Measurements from ENCODE around the gene TAF10. TPM values are rescaled to one million over a fixed set of nuclear protein-coding genes. Genes with fewer than 3 reads are reported as not detected.

The TAF10 gene
- total and polyA plus RNA-seq, 4 donors = 10.5 to 58.1 (median 31.5) TPM

DNA sequence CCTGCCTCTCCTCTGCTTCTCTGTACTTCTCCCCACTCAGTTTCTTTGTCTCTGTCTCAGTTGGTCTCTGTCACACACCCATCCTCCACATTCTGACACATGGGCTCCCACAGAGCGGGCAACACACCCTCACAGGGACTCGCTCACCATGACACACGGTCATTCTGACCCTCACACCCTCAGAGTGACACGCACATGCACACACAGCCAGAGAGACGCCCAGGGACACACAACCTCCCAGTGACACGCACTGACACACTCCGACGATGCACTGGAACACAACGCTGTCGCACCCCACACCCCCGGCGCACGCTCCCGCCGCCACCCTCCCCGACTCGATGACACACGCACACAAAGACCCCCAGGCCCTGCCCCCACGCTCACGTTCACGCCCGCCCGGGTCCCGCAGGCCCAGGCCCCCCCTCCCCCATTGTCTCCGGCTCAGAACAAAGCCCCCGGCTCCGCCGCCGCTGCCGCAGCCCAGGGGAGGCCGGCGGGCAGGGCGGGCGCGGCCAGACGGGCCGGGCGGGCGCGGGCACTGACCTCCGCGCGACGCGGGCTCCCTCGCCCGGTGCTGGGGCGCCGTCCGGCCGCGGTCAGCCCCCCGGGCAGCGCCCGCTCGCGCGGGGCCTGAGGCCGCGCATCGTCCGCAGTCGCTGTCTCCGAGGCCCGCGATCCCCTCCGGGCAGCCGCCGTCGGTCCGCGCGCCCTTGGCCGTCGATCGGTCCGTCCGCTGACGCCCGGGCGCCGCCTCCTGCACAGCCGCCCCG, 43.2 kb upstream of the TAF10 start:
- no peak for DNase-seq (ENCODE audit: low spot score)
- no peaks in the 10 kb centered on the region for H3K27me3 ChIP-seq (ENCODE audit: control insufficient read depth in 4 of 4, insufficient read depth in 4 of 4, low read length in 3 of 4)
- no peak overlapping the region for H3K9ac ChIP-seq (ENCODE audit: low read depth in 1 of 2, low read length in 2 of 2)
- TF ChIP-seq, protein P1, sequence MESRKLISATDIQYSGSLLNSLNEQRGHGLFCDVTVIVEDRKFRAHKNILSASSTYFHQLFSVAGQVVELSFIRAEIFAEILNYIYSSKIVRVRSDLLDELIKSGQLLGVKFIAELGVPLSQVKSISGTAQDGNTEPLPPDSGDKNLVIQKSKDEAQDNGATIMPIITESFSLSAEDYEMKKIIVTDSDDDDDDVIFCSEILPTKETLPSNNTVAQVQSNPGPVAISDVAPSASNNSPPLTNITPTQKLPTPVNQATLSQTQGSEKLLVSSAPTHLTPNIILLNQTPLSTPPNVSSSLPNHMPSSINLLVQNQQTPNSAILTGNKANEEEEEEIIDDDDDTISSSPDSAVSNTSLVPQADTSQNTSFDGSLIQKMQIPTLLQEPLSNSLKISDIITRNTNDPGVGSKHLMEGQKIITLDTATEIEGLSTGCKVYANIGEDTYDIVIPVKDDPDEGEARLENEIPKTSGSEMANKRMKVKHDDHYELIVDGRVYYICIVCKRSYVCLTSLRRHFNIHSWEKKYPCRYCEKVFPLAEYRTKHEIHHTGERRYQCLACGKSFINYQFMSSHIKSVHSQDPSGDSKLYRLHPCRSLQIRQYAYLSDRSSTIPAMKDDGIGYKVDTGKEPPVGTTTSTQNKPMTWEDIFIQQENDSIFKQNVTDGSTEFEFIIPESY (IDR thresholded peaks at IDR 0.05) = no peak
- no peak for TF ChIP-seq RXRA (IDR thresholded peaks at IDR 0.05)
- TF ChIP-seq, protein P2, sequence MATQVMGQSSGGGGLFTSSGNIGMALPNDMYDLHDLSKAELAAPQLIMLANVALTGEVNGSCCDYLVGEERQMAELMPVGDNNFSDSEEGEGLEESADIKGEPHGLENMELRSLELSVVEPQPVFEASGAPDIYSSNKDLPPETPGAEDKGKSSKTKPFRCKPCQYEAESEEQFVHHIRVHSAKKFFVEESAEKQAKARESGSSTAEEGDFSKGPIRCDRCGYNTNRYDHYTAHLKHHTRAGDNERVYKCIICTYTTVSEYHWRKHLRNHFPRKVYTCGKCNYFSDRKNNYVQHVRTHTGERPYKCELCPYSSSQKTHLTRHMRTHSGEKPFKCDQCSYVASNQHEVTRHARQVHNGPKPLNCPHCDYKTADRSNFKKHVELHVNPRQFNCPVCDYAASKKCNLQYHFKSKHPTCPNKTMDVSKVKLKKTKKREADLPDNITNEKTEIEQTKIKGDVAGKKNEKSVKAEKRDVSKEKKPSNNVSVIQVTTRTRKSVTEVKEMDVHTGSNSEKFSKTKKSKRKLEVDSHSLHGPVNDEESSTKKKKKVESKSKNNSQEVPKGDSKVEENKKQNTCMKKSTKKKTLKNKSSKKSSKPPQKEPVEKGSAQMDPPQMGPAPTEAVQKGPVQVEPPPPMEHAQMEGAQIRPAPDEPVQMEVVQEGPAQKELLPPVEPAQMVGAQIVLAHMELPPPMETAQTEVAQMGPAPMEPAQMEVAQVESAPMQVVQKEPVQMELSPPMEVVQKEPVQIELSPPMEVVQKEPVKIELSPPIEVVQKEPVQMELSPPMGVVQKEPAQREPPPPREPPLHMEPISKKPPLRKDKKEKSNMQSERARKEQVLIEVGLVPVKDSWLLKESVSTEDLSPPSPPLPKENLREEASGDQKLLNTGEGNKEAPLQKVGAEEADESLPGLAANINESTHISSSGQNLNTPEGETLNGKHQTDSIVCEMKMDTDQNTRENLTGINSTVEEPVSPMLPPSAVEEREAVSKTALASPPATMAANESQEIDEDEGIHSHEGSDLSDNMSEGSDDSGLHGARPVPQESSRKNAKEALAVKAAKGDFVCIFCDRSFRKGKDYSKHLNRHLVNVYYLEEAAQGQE (IDR thresholded peaks at IDR 0.05) = no peak
- TF ChIP-seq RAD21 (IDR thresholded peaks at IDR 0.05) = no peak
- TF ChIP-seq, protein P3, sequence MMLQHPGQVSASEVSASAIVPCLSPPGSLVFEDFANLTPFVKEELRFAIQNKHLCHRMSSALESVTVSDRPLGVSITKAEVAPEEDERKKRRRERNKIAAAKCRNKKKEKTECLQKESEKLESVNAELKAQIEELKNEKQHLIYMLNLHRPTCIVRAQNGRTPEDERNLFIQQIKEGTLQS (IDR thresholded peaks at IDR 0.05) = no peak
- no peak for TF ChIP-seq NR2F2 (IDR thresholded peaks at IDR 0.05)
- TF ChIP-seq HNF4A (conservative IDR thresholded peaks at IDR 0.05) = no peak
- no peak for TF ChIP-seq FOXA2 (IDR thresholded peaks at IDR 0.05)
- TF ChIP-seq JUND (IDR thresholded peaks at IDR 0.05) = no peak
- TF ChIP-seq GABPA (IDR thresholded peaks at IDR 0.05 in 1 of 2, conservative IDR thresholded peaks at IDR 0.05 in 1 of 2) = no peak
- TF ChIP-seq, protein P4, sequence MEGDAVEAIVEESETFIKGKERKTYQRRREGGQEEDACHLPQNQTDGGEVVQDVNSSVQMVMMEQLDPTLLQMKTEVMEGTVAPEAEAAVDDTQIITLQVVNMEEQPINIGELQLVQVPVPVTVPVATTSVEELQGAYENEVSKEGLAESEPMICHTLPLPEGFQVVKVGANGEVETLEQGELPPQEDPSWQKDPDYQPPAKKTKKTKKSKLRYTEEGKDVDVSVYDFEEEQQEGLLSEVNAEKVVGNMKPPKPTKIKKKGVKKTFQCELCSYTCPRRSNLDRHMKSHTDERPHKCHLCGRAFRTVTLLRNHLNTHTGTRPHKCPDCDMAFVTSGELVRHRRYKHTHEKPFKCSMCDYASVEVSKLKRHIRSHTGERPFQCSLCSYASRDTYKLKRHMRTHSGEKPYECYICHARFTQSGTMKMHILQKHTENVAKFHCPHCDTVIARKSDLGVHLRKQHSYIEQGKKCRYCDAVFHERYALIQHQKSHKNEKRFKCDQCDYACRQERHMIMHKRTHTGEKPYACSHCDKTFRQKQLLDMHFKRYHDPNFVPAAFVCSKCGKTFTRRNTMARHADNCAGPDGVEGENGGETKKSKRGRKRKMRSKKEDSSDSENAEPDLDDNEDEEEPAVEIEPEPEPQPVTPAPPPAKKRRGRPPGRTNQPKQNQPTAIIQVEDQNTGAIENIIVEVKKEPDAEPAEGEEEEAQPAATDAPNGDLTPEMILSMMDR (IDR thresholded peaks at IDR 0.05; ENCODE audit: low read depth, low read length, missing input control) = no peak
- TF ChIP-seq TAF1 (conservative IDR thresholded peaks at IDR 0.05) = no peak
- no peak for TF ChIP-seq SP1 (IDR thresholded peaks at IDR 0.05)
- TF ChIP-seq HNF4G (IDR thresholded peaks at IDR 0.05) = no peak
- TF ChIP-seq YY1 (IDR thresholded peaks at IDR 0.05) = no peak
- TF ChIP-seq, protein P5, sequence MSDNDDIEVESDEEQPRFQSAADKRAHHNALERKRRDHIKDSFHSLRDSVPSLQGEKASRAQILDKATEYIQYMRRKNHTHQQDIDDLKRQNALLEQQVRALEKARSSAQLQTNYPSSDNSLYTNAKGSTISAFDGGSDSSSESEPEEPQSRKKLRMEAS (IDR thresholded peaks at IDR 0.05) = no peak
- no peaks in the 10 kb centered on the region for H3K36me3 ChIP-seq (ENCODE audit: control insufficient read depth in 4 of 4, insufficient read depth in 3 of 4, low read depth in 1 of 4, low read length in 3 of 4)
- no peak overlapping the region for H3K27ac ChIP-seq (ENCODE audit: low read depth in 1 of 2, low read length in 2 of 2)
- H3K9me3 ChIP-seq (ENCODE audit: control insufficient read depth in 4 of 4, low read length in 3 of 4) = no peaks in the 10 kb centered on the region
- H3K4me1 ChIP-seq (ENCODE audit: control insufficient read depth in 4 of 4, insufficient read depth in 4 of 4, low read length in 3 of 4) = peaks cover 0 to 10% (median 3%) of the 10 kb centered on the region in 4 donors
- 7% methylated on average over 84 of the region's 84 CpGs for WGBS
- H3K4me3 ChIP-seq (ENCODE audit: low read depth in 1 of 3, low read length in 3 of 3) = peak overlapping the region in 2 of 3 donors; percentile 23 to 53
